Right lobe of liver (tissue), 6 donors: ENCODE measurements around the gene F10. TPM values are rescaled to one million over a fixed set of nuclear protein-coding genes. Genes with fewer than 3 reads are reported as not detected.

Experiments
- ATAC-seq, 4 donors: fragments of 200-7000 bp; cut with Tn5 transposase; one replicate each; pipeline ENCODE4 v1.9.1; 2020; ENCODE audit warnings: mild to moderate bottlenecking in 4 of 4, moderate library complexity in 4 of 4
- DNase-seq, 3 donors: peaks; one replicate each; pipeline ENCODE4 v3.0.0-alpha.2; 2020
- H3K27ac ChIP-seq, 3 donors: fragments of 200-600 bp; one replicate each; pipeline ENCODE4 v1.8.0; 2022
- H3K27me3 ChIP-seq, 2 donors: fragments of 200-600 bp; one replicate each; pipeline ENCODE4 v1.8.0; 2022
- H3K36me3 ChIP-seq, 4 donors: fragments of 200-600 bp; sonication (generic) in 1 of 4; one replicate each; pipeline versions ENCODE4 v1.5.1 to v1.8.0; 2017 to 2022; ENCODE audit warnings: control low read depth in 1 of 4
- H3K4me1 ChIP-seq, 4 donors: fragments of 200-600 bp; sonication (generic) in 1 of 4; one replicate each; pipeline versions ENCODE4 v1.5.1 to v1.8.0; 2017 to 2022; ENCODE audit warnings: control low read depth in 1 of 4
- H3K4me3 ChIP-seq, 3 donors: fragments of 200-600 bp; one replicate each; pipeline ENCODE4 v1.8.0; 2022
- H3K9me3 ChIP-seq, 4 donors: fragments of 200-600 bp; sonication (generic) in 1 of 4; one replicate each; pipeline versions ENCODE4 v1.5.1 to v1.8.0; 2017 to 2022; ENCODE audit warnings: control low read depth in 1 of 4
- POLR2A ChIP-seq: fragments of 450-650 bp; IDR thresholded peaks from one replicate; pipeline ENCODE4 v1.6.1; 2017; ENCODE audit warnings: antibody characterized with exemption, mild to moderate bottlenecking
- WGBS: methylation state at CpG from one replicate; pipeline ENCODE4 v1.1.6; 2018; ENCODE audit warnings: low coverage, low lambda C conversion rate; ENCODE audit not compliant: insufficient coverage; ENCODE audit errors: missing lambda C conversion rate; 5-methylcytosine and 5-hydroxymethylcytosine counted together
- intact Hi-C, 2 donors: fragments of 100-400 bp; cut with DNase I; formaldehyde crosslinking; loops; one replicate each; pipeline versions ENCODE4 v1.11.2 to v1.14.1; 2022
- total RNA-seq, 6 experiments: library from RNA; depleted of rRNA in 2 of 6; stranded (reverse); fragments of >200 nt in 2 of 6; fragmentation: NEBNext Ultra II Directional in 3 of 6; extraction: Animal tissue kit (Norgen Biotek cat#: 25700) in 3 of 6; gene quantifications; one replicate each; pipeline versions ENCODE4 v1.1.0 to v1.2.4, GENCODE V29; 2016 to 2023
- TF ChIP-seq, protein P1 (sequence below), 4 donors: fragments of 200-600 bp in 3 of 4; fragments of 450-650 bp in 1 of 4; IDR thresholded peaks; one replicate each; pipeline versions ENCODE4 v1.5.1 to v1.8.0; 2016 to 2022; ENCODE audit warnings: antibody characterized with exemption in 4 of 4, mild to moderate bottlenecking in 2 of 4
- donor health status: DM: no; HTN: yes; CAD: no.
- donor health status: DM: no; HTN: no; CAD: no.
- donor health status: DM: no; HTN: no; CAD: no.
- donor health status: DM: no; HTN: yes; CAD: no.
- donor health status: DM: no; HTN: yes; CAD: no.

The F10 gene
- total RNA-seq, 6 experiments from 2014 or later = 108 to 157 (median 132) TPM

DNA sequence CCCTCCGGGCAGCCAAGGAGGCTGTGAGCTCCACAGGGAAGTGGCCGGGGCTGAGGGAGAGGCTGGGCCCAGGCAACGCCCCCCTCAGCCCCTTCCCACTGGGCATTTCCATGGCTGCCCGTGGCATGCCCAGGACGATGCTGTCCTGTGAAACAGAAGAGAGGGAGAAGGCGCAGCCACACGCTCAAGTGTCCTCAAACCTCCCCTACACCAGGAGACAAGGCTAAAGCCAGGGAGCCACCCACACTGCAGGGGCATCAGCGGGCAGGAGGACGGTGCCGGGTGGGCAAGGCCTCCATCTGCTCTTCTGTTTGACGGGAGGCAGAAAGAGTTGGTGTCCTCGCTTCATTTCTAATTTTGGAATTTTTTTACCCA is 21.6 kb downstream of the F10 start:
- peak in 1 of 4 donors; percentile 5 for ATAC-seq
- H3K36me3 ChIP-seq = peaks cover 0 to 17% (median 0%) of the 10 kb centered on the region in 4 donors
- no peaks in the 10 kb centered on the region for H3K9me3 ChIP-seq
- DNase-seq = no peak
- H3K27me3 ChIP-seq = no peaks in the 10 kb centered on the region
- TF ChIP-seq, protein P1, sequence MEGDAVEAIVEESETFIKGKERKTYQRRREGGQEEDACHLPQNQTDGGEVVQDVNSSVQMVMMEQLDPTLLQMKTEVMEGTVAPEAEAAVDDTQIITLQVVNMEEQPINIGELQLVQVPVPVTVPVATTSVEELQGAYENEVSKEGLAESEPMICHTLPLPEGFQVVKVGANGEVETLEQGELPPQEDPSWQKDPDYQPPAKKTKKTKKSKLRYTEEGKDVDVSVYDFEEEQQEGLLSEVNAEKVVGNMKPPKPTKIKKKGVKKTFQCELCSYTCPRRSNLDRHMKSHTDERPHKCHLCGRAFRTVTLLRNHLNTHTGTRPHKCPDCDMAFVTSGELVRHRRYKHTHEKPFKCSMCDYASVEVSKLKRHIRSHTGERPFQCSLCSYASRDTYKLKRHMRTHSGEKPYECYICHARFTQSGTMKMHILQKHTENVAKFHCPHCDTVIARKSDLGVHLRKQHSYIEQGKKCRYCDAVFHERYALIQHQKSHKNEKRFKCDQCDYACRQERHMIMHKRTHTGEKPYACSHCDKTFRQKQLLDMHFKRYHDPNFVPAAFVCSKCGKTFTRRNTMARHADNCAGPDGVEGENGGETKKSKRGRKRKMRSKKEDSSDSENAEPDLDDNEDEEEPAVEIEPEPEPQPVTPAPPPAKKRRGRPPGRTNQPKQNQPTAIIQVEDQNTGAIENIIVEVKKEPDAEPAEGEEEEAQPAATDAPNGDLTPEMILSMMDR (IDR thresholded peaks at IDR 0.05) = no peak
- no peak for TF ChIP-seq POLR2A
- peaks cover 0 to 10% (median under 1%) of the 10 kb centered on the region in 4 donors for H3K4me1 ChIP-seq
- intact Hi-C loops = no loop called here
- no peak overlapping the region for H3K4me3 ChIP-seq
- H3K27ac ChIP-seq = no peak overlapping the region
- WGBS = 100% methylated on average over 4 of the region's 12 CpGs

DNA sequence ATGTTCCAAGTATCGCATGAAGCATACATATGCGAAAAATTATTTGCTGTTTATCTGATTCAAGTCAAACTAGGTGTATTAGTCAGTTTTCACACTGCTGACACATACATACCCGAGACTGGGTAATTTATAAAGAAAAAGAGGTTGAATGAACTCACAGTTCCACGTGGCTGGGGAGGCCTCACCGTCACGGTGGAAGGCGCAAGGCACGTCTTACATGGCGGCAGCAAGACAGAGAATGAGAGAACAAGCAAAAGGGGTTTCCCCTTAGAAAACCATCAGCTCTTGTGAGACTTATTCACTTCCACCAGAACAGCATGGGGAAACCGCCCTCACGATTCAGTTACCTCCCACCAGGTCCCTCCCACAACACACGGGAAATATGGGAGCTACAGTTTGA is 22.9 kb downstream of the F10 start:
- Histone ChIP-seq H3K36me3 (peaks cover 0 to 17% (median 0%) of the 10 kb centered on the region in 4 donors), H3K9me3 (no peaks in the 10 kb centered on the region), H3K4me1 (peaks cover 0 to 9% (median 5%) of the 10 kb centered on the region in 4 donors), H3K4me3 (no peak overlapping the region), H3K27ac (no peak overlapping the region), H3K27me3 (no peaks in the 10 kb centered on the region)
- intact Hi-C loops = no loop called here
- ATAC-seq (no peak), DNase-seq (no peak)
- TF ChIP-seq POLR2A = no peak
- TF ChIP-seq, protein P1 (IDR thresholded peaks at IDR 0.05) = no peak
- whole genome bisulfite sequencing = 81% methylated on average over 4 of the region's 12 CpGs

DNA sequence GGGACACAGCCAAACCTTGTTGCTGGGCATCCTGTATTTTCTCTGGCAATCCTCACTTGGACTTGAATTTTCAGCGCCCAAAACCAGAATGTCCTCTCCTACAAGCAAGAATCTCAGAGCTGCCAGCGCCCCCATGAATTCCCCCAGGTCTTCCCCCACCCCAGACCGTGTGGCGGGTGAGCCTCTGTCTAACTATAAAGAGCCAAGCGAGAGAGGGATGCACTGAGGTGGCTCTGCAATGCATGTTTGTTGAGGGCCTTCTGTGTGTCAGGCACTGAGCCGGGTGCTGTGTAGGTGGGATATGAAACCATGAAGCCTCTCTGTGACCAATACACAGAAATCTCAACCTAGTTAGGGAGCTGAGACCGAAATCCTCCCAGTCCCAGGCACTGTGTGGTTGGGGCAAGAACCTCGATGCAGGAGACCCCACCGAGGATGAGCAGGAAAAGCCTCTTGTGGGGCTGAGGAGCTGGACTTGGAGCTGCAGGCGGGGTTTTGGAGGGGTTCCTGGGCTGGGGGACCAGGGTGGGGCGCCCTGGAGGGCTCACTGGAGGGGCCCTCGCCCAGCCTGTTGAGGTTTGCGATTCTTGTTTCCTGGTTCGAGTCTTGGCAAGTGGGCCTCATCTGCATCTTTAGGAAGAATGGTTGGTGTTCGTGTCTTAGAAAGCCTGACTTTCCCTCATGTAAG is 23.5 kb downstream of the F10 start:
- 86% methylated on average over 5 of the region's 15 CpGs for WGBS
- Histone ChIP-seq H3K9me3 (no peaks in the 10 kb centered on the region), H3K4me1 (peaks cover 0 to 9% (median 5%) of the 10 kb centered on the region in 4 donors), H3K27ac (no peak overlapping the region), H3K27me3 (no peaks in the 10 kb centered on the region), H3K4me3 (no peak overlapping the region), H3K36me3 (peaks cover 0 to 12% (median 0%) of the 10 kb centered on the region in 4 donors)
- ATAC-seq (no peak), DNase-seq (peak in 1 of 3 donors; percentile 43)
- intact Hi-C loops = no loop called here
- TF ChIP-seq POLR2A = no peak
- TF ChIP-seq, protein P1 (IDR thresholded peaks at IDR 0.05) = no peak

DNA sequence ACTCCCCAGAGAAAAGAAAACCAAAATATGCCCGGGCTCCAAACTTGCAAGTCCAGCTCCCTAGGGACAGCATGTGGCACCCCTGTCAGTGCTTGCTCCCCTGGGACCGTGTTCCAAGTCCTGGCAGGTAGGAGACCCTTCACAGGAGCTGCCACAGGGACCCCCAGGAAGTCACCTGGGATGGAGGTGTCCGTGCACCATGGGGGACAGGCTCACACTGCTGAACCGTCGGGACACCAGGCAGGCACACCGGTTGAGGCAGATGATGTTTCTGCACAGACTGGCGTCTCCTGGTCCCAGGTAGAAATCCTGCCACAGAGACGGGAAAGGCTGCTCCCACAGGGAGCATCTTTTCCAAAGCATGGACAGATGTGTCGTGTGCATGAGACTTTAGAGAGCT is 24.2 kb downstream of the F10 start:
- peaks cover 0 to 11% (median 0%) of the 10 kb centered on the region in 4 donors for H3K36me3 ChIP-seq
- WGBS = 100% methylated on average over 1 of the region's 9 CpGs
- DNase-seq = peak in 1 of 3 donors; percentile 44

More for the DNA sequence above, 24.2 kb downstream of the F10 start:
- TF ChIP-seq, protein P1 (IDR thresholded peaks at IDR 0.05) = no peak
- no peak for TF ChIP-seq POLR2A
- Histone ChIP-seq H3K4me1 (peaks cover 0 to 9% (median 5%) of the 10 kb centered on the region in 4 donors), H3K9me3 (no peaks in the 10 kb centered on the region), H3K27ac (no peak overlapping the region), H3K27me3 (no peaks in the 10 kb centered on the region), H3K4me3 (no peak overlapping the region)
- no peak for ATAC-seq
- intact Hi-C loops = no loop called here
